Thoracic aorta (tissue), 2 donors: ENCODE measurements around the gene ATP13A5. TPM values are rescaled to one million over a fixed set of nuclear protein-coding genes. Genes with fewer than 3 reads are reported as not detected.

Experiments used
- ATAC-seq: fragments of 150-250 bp; one replicate; pipeline ENCODE4 v1.8.0; 2017; ENCODE audit warnings: low read depth; ENCODE audit not compliant: insufficient number of reproducible peaks, low FRiP score
- DNase-seq: peaks from one replicate; pipeline ENCODE4 v3.0.0-alpha.2; 2020; ENCODE audit warnings: low spot score
- H3K27ac ChIP-seq, 2 donors: fragments of 200-600 bp; sonication (generic); 1 replicate in 1 of 2; 2 replicates in 1 of 2; pipeline ENCODE4 v1.5.1; 2016; ENCODE audit warnings: mild to moderate bottlenecking in 2 of 2, moderate library complexity in 2 of 2
- H3K27me3 ChIP-seq: fragments of 200-600 bp; sonication (generic); replicated peaks from 2 replicates; pipeline ENCODE4 v1.6.0; 2016; ENCODE audit warnings: mild to moderate bottlenecking; ENCODE audit not compliant: insufficient read depth
- H3K36me3 ChIP-seq: fragments of 200-600 bp; sonication (generic); one replicate; pipeline ENCODE4 v1.5.1; 2016
- H3K4me1 ChIP-seq, 2 donors: fragments of 200-600 bp; sonication (generic); 1 replicate in 1 of 2; 2 replicates in 1 of 2; pipeline versions ENCODE4 v1.5.1 to v1.6.0; 2016; ENCODE audit warnings: low read depth in 2 of 2, mild to moderate bottlenecking in 1 of 2; ENCODE audit not compliant: control insufficient read depth in 1 of 2
- H3K4me3 ChIP-seq: fragments of 200-600 bp; sonication (generic); 2 replicates; pipeline ENCODE4 v1.5.1; 2016; ENCODE audit warnings: mild to moderate bottlenecking
- H3K9me3 ChIP-seq: fragments of 200-600 bp; sonication (generic); 2 replicates; pipeline ENCODE4 v1.5.1; 2016
- total RNA-seq, 2 donors: library from RNA; depleted of rRNA; stranded (reverse); fragments of >200 nt; gene quantifications; one replicate each; pipeline versions ENCODE4 v1.1.0 to v1.2.3, GENCODE V29; 2016
- TF ChIP-seq, protein P1 (sequence below): fragments of 200-600 bp; sonication (generic); IDR thresholded peaks from one replicate; pipeline ENCODE4 v1.5.1; 2019; ENCODE audit warnings: antibody characterized with exemption

The ATP13A5 gene
- total RNA-seq, 2 donors from 2014 or later, result not detected

DNA sequence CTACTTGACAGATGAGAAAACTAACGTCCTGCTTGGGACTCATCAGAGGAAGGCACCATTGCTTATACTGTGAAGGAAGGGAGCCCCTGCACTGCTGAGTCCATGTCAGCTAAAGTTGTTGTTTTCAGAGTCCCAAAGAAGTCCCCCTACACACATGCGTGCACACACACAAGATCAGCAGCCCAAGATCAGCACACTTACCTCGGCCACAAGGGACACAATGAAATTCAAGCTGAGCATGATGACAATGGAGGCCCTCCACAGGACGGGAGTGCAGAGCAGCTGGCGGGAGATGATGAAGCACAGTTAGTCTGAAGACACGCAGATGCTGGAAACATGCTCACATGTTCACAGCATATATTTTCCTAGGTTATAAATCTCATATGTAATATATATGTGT lies 28.6 kb upstream of the ATP13A5 start:
- no peak overlapping the region for H3K4me3 ChIP-seq
- H3K4me1 ChIP-seq, result no peaks in the 10 kb centered on the region
- ATAC-seq (no peak), DNase-seq (no peak)
- no peaks in the 10 kb centered on the region for H3K9me3 ChIP-seq
- H3K27me3 ChIP-seq, result no peaks in the 10 kb centered on the region
- no peaks in the 10 kb centered on the region for H3K36me3 ChIP-seq
- TF ChIP-seq, protein P1, sequence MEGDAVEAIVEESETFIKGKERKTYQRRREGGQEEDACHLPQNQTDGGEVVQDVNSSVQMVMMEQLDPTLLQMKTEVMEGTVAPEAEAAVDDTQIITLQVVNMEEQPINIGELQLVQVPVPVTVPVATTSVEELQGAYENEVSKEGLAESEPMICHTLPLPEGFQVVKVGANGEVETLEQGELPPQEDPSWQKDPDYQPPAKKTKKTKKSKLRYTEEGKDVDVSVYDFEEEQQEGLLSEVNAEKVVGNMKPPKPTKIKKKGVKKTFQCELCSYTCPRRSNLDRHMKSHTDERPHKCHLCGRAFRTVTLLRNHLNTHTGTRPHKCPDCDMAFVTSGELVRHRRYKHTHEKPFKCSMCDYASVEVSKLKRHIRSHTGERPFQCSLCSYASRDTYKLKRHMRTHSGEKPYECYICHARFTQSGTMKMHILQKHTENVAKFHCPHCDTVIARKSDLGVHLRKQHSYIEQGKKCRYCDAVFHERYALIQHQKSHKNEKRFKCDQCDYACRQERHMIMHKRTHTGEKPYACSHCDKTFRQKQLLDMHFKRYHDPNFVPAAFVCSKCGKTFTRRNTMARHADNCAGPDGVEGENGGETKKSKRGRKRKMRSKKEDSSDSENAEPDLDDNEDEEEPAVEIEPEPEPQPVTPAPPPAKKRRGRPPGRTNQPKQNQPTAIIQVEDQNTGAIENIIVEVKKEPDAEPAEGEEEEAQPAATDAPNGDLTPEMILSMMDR, result no peak
- H3K27ac ChIP-seq, result no peak overlapping the region

DNA sequence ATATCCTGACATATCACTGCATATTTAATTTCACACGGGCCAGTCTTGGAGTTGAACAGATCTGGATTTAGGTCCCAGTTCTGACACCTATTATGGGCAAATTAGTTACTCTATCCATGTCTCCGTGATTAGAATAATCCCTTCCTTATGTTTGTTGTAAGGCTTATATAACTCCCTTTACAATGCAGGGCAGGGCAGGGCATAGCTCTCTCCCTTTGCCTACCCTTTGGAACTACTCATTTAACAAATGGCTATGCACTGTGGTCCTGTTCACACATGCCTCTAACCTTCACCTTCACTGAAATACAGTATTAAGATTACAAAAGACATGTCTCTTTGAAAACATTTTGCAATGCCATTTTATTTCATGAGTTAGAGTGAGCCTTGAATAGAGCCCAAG lies 24.8 kb upstream of the ATP13A5 start:
- Histone ChIP-seq H3K27me3 (no peaks in the 10 kb centered on the region), H3K36me3 (no peaks in the 10 kb centered on the region), H3K27ac (no peak overlapping the region), H3K4me3 (no peak overlapping the region), H3K9me3 (no peaks in the 10 kb centered on the region), H3K4me1 (no peaks in the 10 kb centered on the region)
- ATAC-seq (no peak), DNase-seq (no peak)
- TF ChIP-seq, protein P1, result no peak

DNA sequence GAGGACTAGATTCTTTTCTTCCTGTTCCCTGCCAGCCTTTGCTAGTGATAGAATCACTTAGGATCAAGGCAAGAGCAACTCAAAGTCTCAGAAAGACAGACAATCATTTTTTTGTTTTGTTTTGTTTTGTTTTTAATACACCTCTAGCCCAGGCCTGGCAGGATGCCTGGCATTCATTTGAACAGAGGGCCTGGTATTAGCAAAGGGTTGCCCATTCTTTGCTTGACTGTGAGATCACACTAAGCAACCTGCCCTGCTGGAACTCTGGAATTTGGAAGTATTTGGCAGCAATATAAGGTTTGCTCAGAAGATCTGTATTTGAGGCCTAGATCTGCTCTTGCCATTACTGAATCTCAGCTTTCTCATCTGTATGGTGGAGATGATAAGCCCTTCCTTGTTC lies 21.8 kb upstream of the ATP13A5 start:
- Histone ChIP-seq H3K4me3 (no peak overlapping the region), H3K36me3 (no peaks in the 10 kb centered on the region), H3K27me3 (no peaks in the 10 kb centered on the region), H3K4me1 (no peaks in the 10 kb centered on the region), H3K9me3 (no peaks in the 10 kb centered on the region), H3K27ac (no peak overlapping the region)
- TF ChIP-seq, protein P1, result no peak
- DNase-seq (no peak), ATAC-seq (no peak)

DNA sequence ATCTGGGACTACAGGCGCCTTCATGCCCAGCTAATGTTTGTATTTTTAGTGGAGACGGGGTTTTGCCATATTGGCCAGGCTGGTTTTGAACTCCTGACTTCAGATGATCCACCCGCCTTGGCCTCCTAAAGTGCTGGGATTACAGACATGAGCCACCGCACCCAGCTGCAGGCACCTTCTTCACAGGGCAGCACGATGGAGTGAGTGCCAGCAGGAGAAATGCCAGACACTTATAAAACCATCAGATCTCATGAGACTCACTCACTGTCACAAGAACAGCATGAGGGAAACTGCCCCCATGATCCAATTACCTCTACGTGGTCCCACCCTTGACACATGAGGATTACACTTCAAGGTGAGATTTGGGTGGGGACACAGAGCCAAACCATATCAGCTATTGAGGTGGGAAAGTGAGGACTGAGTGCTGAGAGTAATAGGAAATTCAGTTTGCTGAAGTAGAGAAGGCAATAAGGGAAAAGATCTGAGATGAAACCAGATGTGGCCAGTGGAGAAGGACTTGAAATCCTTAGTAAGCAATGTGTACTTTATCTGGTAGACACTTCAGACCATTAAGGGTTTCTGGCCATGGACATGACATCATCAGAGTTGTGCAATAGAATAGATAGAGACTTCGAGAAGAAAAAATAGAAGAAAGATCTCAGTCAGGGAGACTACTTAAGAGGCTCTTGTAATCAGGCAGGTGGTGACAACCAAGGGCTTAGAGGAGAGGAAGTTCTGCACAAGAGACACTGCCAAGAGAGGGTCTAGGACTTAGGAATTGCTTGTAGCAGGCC lies 18.1 kb upstream of the ATP13A5 start:
- Histone ChIP-seq H3K9me3 (no peaks in the 10 kb centered on the region), H3K27me3 (no peaks in the 10 kb centered on the region), H3K4me1 (no peaks in the 10 kb centered on the region), H3K27ac (no peak overlapping the region), H3K4me3 (no peak overlapping the region), H3K36me3 (no peaks in the 10 kb centered on the region)
- ATAC-seq (no peak), DNase-seq (no peak)
- TF ChIP-seq, protein P1, result no peak

DNA sequence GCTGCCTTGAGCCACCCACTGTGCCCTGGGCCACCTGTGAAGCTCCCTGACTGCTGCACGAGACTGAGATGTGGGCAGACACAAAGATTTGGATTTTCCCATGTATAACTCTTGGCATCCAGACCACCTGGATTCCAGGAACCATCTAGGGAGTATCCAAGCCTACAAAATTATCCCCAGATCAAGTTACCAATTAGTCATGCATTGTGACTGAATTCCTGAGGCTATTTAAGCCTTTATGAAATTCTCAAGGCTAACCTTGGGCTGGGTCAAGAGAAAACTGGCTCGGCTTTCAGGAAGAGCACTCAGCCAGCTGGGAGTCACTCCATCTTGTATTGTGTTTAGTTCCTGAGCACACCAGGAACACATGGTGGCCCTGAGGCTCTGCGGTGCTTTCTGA lies 13.3 kb upstream of the ATP13A5 start:
- no peaks in the 10 kb centered on the region for H3K9me3 ChIP-seq
- no peaks in the 10 kb centered on the region for H3K27me3 ChIP-seq
- ATAC-seq (no peak), DNase-seq (no peak)
- no peak overlapping the region for H3K27ac ChIP-seq
- no peaks in the 10 kb centered on the region for H3K4me1 ChIP-seq
- no peak overlapping the region for H3K4me3 ChIP-seq
- H3K36me3 ChIP-seq, result no peaks in the 10 kb centered on the region
- TF ChIP-seq, protein P1, result no peak
